ENCODE measurements around the gene JAKMIP1.

Gene JAKMIP1

GRCh38 chr4:6177587-6178197 lies 22.7 kb downstream of the JAKMIP1 start:
- FAIRE-seq, result no peak

DNA sequence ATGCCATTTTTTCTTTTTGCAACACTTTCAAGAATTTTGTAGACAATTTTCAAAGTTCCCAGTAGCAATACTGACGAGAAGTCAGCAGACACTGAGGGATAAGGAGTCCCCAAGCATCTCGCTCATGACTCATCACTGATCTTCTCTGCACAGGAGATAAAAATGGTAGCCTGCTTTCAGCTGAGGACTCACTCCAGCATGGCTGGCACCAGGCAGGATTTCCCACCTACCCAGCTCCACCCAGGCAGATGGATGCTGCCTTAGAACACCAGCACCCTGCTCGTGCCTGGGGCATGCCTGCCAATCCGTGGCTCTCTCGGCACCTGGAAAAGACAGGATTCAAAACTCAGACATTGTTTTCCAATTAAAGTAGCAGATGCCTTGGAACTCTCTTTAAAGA lies 24.9 kb downstream of the JAKMIP1 start:
- no peak for FAIRE-seq

DNA sequence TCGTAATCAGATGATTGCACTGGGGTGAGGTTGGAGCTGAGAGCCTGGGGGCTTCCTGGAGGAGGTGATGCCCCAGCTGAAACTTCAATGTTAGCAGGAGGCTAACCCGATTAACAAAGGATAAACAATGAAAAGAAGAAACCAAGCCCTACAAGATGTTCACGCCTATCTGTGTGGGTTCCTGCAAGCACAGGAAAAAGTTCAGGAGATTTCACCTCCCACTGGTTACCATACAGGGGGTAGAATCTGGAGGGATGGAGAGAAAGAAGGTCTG lies 27.5 kb downstream of the JAKMIP1 start:
- no peak for FAIRE-seq

GRCh38 chr4:6172093-6172926 lies 28.0 kb downstream of the JAKMIP1 start:
- no peak for FAIRE-seq

DNA sequence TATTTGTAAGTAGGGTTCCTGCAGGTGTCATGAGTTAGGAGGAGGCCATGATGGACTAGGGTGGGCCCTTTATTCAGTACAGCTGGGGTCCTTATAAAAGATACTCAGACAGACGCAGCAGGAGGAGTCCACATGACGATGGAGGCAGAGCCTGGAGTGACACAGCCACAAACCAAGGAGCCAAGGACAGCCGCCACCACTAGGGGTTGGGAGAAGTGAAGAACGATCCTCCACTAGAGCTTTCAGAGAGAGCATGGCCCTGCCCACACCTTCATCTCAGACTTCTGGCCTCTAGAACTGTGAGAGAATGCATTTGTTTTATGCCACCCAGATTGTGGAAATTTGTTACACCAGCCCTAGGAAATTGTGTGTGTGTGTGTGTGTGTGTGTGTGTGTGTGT lies 31.1 kb downstream of the JAKMIP1 start:
- FAIRE-seq, result no peak

DNA sequence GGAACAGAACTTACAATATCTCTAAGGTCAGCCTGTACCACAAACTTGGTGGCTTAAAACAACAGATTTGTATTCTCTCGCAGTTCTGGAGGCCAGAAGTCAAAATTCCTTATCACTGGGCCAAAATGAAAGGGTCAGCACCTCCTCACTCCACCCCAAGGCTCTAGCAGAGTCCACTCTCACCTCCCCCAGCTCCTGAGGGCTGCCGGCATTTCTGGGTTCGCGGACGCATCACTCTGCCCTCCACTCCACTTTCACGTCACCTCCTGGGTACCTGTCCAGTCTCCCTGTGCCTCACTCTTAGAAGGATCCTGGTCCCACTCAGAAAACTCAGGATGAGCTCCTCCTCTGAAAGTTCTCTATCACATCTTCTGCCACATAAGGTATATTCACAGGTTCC lies 34.6 kb downstream of the JAKMIP1 start:
- no peak for FAIRE-seq

DNA sequence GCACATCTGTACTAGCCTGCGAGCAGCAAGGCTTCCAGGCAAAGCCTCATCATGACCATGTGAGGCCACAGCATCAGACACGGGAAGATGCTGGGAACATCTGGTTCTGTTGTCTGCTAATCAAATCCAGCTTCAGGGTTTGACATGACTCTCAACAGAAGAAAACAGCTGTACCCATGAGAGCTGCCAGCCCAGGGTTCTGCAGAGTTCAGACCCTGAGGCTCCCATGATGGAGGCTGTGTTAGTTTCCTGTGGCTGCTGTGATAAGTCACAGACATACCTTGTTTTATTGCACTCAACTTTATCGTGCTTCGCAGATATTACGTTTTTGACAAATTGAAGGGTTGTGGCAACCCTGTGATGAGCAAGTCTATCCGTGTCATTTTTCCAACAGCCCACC lies 37.5 kb downstream of the JAKMIP1 start:
- no peak for FAIRE-seq

- no peak for FAIRE-seq
These were observed 38.4 kb downstream of the JAKMIP1 start for GRCh38 chr4:6161921-6162464.

DNA sequence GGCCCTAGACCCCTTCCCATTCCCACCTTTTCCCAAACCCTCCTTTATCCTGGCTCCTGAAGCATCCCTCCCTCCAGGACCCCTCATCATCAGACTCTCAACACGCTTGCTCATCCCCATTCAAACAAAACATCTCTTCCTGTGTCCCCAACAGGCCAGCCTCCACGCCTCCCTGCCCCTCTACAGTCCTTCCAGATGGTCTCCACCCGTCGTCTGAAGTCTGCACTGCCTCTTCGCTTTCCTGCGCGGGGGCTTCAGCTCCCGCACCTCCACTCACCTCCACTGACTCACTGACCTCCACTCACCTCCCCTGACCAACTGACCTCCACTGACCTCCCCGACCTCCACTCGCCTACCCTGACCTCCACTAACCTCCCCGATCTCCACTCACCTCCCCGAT lies 39.8 kb downstream of the JAKMIP1 start:
- FAIRE-seq, result no peak

DNA sequence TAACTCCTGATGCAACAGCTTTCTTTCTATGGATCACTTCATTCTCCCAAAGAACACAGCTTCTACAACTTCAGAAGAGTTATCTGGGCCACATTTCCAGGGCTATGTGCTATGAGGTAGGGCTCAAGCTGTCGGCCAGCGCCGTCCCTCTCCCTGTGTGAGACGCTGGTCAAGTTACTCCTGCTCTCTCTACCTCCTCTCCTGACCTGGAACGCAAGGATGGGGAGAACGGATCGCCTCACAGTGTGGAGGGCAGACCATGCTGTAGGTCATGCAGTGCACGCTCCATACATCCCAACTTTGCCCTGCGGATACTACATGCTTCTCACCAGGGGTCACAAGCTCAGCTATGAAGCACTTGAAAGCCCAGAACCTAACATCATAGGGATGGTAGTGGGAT lies 42.4 kb downstream of the JAKMIP1 start:
- no peak for FAIRE-seq

GRCh38 chr4:6155996-6156750 lies 44.2 kb downstream of the JAKMIP1 start:
- FAIRE-seq, result no peak

DNA sequence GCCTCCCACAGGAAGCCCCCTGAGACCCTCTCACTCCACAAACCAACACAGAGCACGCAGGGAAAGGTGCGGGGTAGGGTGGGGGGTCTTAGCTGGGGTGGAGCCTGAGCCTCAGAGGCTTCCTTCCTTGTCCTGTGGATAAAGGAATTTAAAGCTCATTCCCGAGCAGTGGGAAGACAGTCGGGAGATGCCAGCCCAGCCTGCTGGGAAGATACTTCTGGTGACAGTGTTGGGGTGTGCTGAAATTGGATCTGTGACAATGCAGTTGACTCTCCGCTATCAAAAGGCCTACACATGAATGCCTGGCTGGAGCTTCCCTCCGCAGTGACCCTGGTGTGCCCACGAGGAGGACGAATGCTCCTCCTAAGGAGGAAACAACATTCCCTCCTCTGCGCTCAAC lies 45.5 kb downstream of the JAKMIP1 start:
- FAIRE-seq, result no peak

GRCh38 chr4:6153874-6154273 lies 46.5 kb downstream of the JAKMIP1 start:
- FAIRE-seq, result no peak

DNA sequence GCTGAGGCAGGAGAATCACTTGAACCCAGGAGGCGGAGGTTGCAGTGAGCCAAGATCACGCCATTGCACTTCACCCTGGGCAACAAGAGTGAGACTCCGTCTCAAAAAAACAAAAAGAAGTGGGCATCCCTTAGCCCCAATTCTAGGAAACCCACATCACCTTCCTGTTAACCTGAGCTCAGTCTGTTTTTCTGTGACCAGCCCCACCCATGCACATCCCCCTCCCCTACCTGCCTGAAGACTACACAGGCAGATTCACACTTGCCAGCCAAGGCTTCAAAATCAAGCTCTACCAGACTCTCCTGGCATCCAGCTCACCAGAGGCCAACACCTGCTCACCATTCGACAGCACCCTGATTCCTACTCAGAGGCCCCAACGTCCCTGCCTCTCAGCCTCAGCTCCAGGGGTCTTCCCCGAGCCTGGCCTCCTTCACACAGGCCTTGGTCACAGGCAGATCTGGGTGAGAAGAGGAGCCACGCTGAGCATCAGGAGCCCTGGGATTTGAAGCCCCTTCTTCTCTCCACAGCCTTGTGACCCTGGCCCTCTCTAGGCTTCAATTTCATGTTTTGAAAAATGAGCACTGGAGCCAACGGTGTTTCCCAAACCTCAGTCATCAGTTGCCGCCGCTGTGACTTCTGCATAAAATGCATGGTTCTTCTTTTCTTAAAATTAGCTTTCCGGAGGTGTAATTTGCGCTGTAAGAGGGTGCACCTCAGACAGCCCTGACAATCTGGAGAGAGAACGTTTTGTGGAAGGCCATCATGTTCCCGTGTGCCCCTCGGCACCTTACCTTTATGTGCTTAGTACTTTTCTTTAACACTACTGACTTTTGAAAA lies 47.3 kb downstream of the JAKMIP1 start:
- FAIRE-seq, result no peak

- no peak for FAIRE-seq
These were observed 50.2 kb downstream of the JAKMIP1 start for GRCh38 chr4:6150046-6150735.

DNA sequence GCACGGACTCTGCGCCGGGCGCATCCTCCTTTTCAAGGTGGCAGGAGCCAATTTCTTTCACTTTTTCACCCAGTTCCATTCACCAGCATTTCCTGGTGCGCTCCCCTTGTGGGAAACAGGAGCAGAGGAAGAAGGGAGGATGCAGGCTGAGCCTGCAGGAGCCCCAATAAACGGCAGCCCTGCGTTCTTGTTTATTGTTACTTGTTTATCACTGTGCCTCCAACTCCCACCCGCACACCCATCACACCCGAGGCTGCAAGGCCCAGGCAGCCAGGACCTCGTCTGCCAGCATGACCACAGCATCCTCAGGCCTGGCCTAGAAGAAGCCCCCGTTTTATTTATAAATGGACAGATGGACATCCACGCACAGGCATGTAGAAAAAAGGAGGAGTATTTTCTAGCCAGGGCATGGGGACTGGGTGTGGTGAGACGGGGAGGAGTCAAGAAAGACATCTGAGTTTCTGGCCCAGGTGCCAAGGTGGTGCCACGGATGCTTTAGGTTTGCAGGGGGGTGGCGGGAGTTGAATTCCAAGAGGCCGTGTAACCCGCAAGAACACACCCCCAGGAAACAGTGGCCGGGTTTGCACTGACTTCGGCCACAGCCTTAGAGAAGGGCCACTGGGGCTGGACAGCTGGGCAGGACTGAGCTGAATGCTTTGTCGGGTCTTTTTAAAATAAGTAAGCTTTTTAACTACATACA lies 51.7 kb downstream of the JAKMIP1 start:
- FAIRE-seq, result no peak

DNA sequence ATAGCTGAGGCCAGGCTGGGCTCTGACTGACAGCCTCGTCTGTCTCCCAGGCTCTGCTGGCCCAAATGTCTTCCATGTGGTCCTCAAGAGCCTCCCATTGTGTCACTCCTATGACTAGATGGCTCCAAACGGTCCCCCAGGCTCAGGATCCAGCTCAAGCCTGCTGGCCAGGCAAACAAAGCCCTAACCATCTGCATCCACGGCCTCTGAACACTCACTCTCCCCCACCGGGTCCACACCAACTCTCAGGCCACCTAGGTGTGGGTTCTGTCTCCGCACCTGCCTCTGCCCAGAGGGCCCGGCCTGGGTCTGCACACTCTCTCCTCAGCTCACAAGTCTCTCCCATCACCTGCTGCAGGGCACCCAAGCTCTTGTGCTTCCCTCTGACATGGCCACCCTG lies 52.9 kb downstream of the JAKMIP1 start:
- no peak for FAIRE-seq

DNA sequence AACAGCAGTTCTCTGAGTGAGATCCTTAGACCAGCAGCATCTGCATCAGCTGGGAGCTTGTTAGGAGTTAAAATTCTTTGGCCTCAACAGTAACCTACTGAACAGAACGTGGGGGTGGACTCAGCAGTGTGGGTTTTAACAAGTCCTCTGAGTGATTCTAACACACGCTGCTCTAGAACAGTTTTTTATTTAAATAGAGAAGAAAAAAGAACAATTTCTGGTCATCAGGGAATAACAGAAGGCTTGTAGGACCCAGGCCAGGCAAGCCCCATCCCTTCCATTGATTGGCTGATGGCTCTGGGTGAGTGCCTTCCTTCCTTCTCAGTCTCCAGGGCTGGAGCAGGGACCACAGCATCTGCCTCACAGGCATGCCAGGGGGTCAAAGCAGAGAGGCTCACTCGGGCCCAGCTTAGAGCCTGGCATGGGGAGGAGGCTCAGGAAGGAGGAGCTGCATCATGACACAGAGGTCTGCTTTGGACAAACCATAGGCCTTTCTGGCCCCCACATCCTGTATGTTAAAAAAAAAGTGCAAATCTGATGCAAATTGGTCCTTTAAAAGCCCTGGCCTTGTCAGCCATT lies 56.7 kb downstream of the JAKMIP1 start:
- no peak for FAIRE-seq

GRCh38 chr4:6142935-6143602 lies 57.3 kb downstream of the JAKMIP1 start:
- FAIRE-seq, result no peak

DNA sequence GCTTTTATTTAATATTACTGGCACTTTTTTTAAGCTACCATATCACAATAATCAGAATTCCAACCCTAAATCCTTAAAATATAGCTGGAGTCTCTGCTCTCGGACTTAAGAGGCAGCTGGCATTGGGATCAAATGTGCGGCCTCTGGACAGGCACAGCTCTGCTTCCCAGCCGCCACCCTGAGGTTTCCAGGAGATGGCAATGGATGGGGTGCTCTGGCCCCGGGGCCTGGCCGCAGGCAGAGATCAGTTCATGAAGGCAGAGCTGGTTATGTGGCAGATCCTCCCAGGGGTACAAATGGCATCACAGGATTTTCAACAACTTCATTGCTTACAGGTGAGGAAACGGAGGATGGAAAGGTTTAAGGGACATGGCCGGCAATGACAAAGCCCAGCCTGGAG lies 57.8 kb downstream of the JAKMIP1 start:
- FAIRE-seq, result no peak

- FAIRE-seq, result no peak
These were observed 58.8 kb downstream of the JAKMIP1 start for GRCh38 chr4:6141554-6141953.

Measured in colon (tissue), 2 donors.